Measurements from ENCODE around the gene RGS21. TPM values are rescaled to one million over a fixed set of nuclear protein-coding genes. Genes with fewer than 3 reads are reported as not detected.

Gene RGS21
- total and polyA plus RNA-seq, 2 donors (not counting 1 experiment from before 2014, with no cell fraction given): not detected

DNA sequence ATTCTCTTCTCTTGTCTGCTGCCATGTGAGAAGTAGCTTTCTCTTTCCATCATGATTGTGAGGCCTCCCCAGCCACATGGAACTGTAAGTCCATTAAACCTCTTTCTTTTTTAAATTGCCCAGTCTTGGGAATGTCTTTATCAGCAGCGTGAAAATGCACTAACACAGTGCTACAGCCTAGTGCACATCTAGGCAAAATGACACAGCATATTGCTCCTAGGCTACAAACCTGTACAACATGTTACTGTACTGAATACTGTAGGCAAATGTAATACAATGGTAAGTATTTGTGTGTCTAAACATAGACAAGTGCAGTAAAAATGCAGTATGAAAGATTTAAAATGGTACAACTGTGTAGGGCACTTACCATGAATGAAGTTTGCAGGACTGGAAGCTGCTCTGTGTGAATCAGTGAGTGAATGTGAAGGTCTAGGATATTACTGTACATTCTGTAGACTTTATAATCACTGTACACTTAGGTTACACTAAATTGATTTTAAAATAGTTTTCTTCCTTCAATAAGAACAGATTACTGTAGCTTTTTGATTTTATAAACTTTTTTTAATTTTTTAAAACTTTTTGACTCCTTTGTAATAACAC is 69.4 kb downstream of the RGS21 start:
- Histone ChIP-seq H3K27ac (ENCODE audit: low read length in 2 of 2) (no peak overlapping the region), H3K9ac (ENCODE audit: low read length) (no peak overlapping the region), H3K36me3 (replicated peaks in 1 of 2; ENCODE audit: control extremely low read depth in 1 of 2, control insufficient read depth in 1 of 2, extremely low read depth in 1 of 2, insufficient read depth in 2 of 2, low read length in 1 of 2) (no peaks in the 10 kb centered on the region), H3K27me3 (replicated peaks in 1 of 4; ENCODE audit: control extremely low read depth in 1 of 4, control insufficient read depth in 3 of 4, insufficient read depth in 4 of 4, low read length in 3 of 4) (no peaks in the 10 kb centered on the region), H3K4me3 (ENCODE audit: control extremely low read depth in 1 of 5, extremely low read depth in 1 of 5, insufficient read depth in 1 of 5, low read depth in 2 of 5, low read length in 4 of 5) (no peak overlapping the region), H3K4me2 (replicated peaks; ENCODE audit: low read depth, low read length, poor library complexity, severe bottlenecking) (no peak overlapping the region), H3K79me2 (ENCODE audit: control insufficient read depth, insufficient read depth, low read length) (no peaks in the 10 kb centered on the region), H3K9me3 (ENCODE audit: control extremely low read depth in 1 of 3, control insufficient read depth in 2 of 3, insufficient read depth in 1 of 3, low read length in 2 of 3) (no peaks in the 10 kb centered on the region), H3K4me1 (ENCODE audit: control insufficient read depth in 2 of 2, insufficient read depth in 2 of 2, low read length in 2 of 2) (no peaks in the 10 kb centered on the region), H2AFZ (ENCODE audit: insufficient read depth, low read depth, low read length, poor library complexity, severe bottlenecking) (no peak overlapping the region), H4K20me1 (ENCODE audit: control insufficient read depth, insufficient read depth, low read length, poor library complexity, severe bottlenecking) (no peaks in the 10 kb centered on the region)
- Mint-ChIP-seq H3K4me1 (no peaks in the 10 kb centered on the region), H3K27me3 (no peaks in the 10 kb centered on the region), H3K27ac (no peak overlapping the region), H3K4me3 (no peak overlapping the region), H3K9me3 (ENCODE audit: insufficient read depth) (no peaks in the 10 kb centered on the region)
- ATAC-seq (ENCODE audit: low read depth) (no peak), DNase-seq (no peak)
- intact Hi-C loops (cut with micrococcal nuclease): no loop called here
- TF ChIP-seq, protein P1, sequence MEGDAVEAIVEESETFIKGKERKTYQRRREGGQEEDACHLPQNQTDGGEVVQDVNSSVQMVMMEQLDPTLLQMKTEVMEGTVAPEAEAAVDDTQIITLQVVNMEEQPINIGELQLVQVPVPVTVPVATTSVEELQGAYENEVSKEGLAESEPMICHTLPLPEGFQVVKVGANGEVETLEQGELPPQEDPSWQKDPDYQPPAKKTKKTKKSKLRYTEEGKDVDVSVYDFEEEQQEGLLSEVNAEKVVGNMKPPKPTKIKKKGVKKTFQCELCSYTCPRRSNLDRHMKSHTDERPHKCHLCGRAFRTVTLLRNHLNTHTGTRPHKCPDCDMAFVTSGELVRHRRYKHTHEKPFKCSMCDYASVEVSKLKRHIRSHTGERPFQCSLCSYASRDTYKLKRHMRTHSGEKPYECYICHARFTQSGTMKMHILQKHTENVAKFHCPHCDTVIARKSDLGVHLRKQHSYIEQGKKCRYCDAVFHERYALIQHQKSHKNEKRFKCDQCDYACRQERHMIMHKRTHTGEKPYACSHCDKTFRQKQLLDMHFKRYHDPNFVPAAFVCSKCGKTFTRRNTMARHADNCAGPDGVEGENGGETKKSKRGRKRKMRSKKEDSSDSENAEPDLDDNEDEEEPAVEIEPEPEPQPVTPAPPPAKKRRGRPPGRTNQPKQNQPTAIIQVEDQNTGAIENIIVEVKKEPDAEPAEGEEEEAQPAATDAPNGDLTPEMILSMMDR (IDR thresholded peaks at IDR 0.05): no peak
- no peak for TF ChIP-seq EZH2 (IDR thresholded peaks at IDR 0.05; ENCODE audit: borderline replicate concordance, insufficient read depth, low read depth, low read length, poor library complexity, severe bottlenecking)
- 100% methylated on average over 1 of the region's 1 CpG for WGBS (ENCODE audit: insufficient coverage)
- ChIA-PET POLR2A (no interaction called here), CTCF (no interaction called here)

GRCh38 chr1:192395211-192395610 is 78.4 kb downstream of the RGS21 start:
- H3K9me3 Mint-ChIP-seq (ENCODE audit: insufficient read depth): no peaks in the 10 kb centered on the region
- intact Hi-C loops (cut with micrococcal nuclease): no loop called here
- H3K27ac Mint-ChIP-seq: no peak overlapping the region
- Histone ChIP-seq H3K4me2 (replicated peaks; ENCODE audit: low read depth, low read length, poor library complexity, severe bottlenecking) (no peak overlapping the region), H3K4me1 (ENCODE audit: control insufficient read depth in 2 of 2, insufficient read depth in 2 of 2, low read length in 2 of 2) (no peaks in the 10 kb centered on the region), H2AFZ (ENCODE audit: insufficient read depth, low read depth, low read length, poor library complexity, severe bottlenecking) (no peak overlapping the region), H3K9me3 (ENCODE audit: control extremely low read depth in 1 of 3, control insufficient read depth in 2 of 3, insufficient read depth in 1 of 3, low read length in 2 of 3) (no peaks in the 10 kb centered on the region), H3K4me3 (ENCODE audit: control extremely low read depth in 1 of 5, extremely low read depth in 1 of 5, insufficient read depth in 1 of 5, low read depth in 2 of 5, low read length in 4 of 5) (no peak overlapping the region), H3K27me3 (replicated peaks in 1 of 4; ENCODE audit: control extremely low read depth in 1 of 4, control insufficient read depth in 3 of 4, insufficient read depth in 4 of 4, low read length in 3 of 4) (no peaks in the 10 kb centered on the region), H3K36me3 (replicated peaks in 1 of 2; ENCODE audit: control extremely low read depth in 1 of 2, control insufficient read depth in 1 of 2, extremely low read depth in 1 of 2, insufficient read depth in 2 of 2, low read length in 1 of 2) (no peaks in the 10 kb centered on the region), H4K20me1 (ENCODE audit: control insufficient read depth, insufficient read depth, low read length, poor library complexity, severe bottlenecking) (no peaks in the 10 kb centered on the region), H3K9ac (ENCODE audit: low read length) (no peak overlapping the region), H3K27ac (ENCODE audit: low read length in 2 of 2) (no peak overlapping the region), H3K79me2 (ENCODE audit: control insufficient read depth, insufficient read depth, low read length) (no peaks in the 10 kb centered on the region)
- DNase-seq: no peak
- TF ChIP-seq EZH2 (IDR thresholded peaks at IDR 0.05; ENCODE audit: borderline replicate concordance, insufficient read depth, low read depth, low read length, poor library complexity, severe bottlenecking): no peak
- TF ChIP-seq, protein P1 (IDR thresholded peaks at IDR 0.05): no peak
- POLR2A ChIA-PET: no interaction called here
- no peaks in the 10 kb centered on the region for H3K4me1 Mint-ChIP-seq
- ATAC-seq (ENCODE audit: low read depth): no peak
- CTCF ChIA-PET: no interaction called here
- no peaks in the 10 kb centered on the region for H3K27me3 Mint-ChIP-seq
- WGBS (ENCODE audit: insufficient coverage): no CpG with 5 or more reads among the region's 2 CpGs
- H3K4me3 Mint-ChIP-seq: no peak overlapping the region
